Ovary (tissue), 3 donors: Measurements from ENCODE around the gene ADK.
"Not testable (repeated sequence)": the region's sequence is repeated elsewhere in the genome, so short reads cannot be mapped to it uniquely, and the experiment has no call there.

ENCODE experiments used
- EP300 ChIP-seq: sonication (generic); formaldehyde crosslinking; IDR thresholded peaks from one replicate; pipeline ENCODE4 v1.6.1; 2017; ENCODE audit warnings: antibody characterized with exemption
- POLR2A ChIP-seq: fragments of 450-650 bp; IDR thresholded peaks from one replicate; pipeline ENCODE4 v1.6.1; 2017; ENCODE audit warnings: antibody characterized with exemption, mild to moderate bottlenecking, moderate library complexity
- TF ChIP-seq, protein P1 (sequence below), 3 donors: fragments of 450-650 bp in 2 of 3; fragments of 200-600 bp in 1 of 3; IDR thresholded peaks; one replicate each; pipeline versions ENCODE4 v1.5.1 to v1.8.0; 2016 to 2022; ENCODE audit warnings: antibody characterized with exemption in 3 of 3, mild to moderate bottlenecking in 1 of 3
- donor health status: DM: no; HTN: no; CAD: no.

DNA sequence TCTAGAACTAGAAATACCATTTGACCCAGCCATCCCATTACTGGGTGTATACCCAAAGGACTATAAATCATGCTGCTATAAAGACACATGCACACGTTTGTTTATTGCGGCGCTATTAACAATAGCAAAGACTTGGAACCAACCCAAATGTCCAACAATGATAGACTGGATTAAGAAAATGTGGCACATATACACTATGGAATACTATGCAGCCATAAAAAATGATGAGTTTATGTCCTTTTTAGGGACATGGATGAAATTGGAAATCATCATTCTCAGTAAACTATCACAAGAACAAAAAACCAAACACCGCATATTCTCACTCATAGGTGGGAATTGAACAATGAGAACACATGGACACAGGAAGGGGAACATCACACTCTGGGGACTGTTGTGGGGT is 71.4 kb downstream of the ADK start:
- not testable (repeated sequence) for TF ChIP-seq EP300, POLR2A
- TF ChIP-seq, protein P1, sequence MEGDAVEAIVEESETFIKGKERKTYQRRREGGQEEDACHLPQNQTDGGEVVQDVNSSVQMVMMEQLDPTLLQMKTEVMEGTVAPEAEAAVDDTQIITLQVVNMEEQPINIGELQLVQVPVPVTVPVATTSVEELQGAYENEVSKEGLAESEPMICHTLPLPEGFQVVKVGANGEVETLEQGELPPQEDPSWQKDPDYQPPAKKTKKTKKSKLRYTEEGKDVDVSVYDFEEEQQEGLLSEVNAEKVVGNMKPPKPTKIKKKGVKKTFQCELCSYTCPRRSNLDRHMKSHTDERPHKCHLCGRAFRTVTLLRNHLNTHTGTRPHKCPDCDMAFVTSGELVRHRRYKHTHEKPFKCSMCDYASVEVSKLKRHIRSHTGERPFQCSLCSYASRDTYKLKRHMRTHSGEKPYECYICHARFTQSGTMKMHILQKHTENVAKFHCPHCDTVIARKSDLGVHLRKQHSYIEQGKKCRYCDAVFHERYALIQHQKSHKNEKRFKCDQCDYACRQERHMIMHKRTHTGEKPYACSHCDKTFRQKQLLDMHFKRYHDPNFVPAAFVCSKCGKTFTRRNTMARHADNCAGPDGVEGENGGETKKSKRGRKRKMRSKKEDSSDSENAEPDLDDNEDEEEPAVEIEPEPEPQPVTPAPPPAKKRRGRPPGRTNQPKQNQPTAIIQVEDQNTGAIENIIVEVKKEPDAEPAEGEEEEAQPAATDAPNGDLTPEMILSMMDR (IDR thresholded peaks at IDR 0.05): not testable (repeated sequence)
